A673 (cell line): ENCODE data around the gene CYP17A1.

Experiments
- EZH2 ChIP-seq: fragments of 200-600 bp; sonication (generic); IDR thresholded peaks from 2 replicates; pipeline ENCODE4 v1.6.1; 2017; ENCODE audit warnings: borderline replicate concordance, low read depth, mild to moderate bottlenecking, mixed read lengths, antibody characterized with exemption, low read length; ENCODE audit not compliant: poor library complexity, severe bottlenecking
- TF ChIP-seq, protein P1 (sequence below): fragments of 300-800, 200-600 bp; sonication (generic); conservative IDR thresholded peaks from 2 replicates; pipeline ENCODE4 v1.5.1; 2017; ENCODE audit warnings: low read depth, mild to moderate bottlenecking, antibody characterized with exemption, low read length, moderate library complexity, mixed read lengths

DNA sequence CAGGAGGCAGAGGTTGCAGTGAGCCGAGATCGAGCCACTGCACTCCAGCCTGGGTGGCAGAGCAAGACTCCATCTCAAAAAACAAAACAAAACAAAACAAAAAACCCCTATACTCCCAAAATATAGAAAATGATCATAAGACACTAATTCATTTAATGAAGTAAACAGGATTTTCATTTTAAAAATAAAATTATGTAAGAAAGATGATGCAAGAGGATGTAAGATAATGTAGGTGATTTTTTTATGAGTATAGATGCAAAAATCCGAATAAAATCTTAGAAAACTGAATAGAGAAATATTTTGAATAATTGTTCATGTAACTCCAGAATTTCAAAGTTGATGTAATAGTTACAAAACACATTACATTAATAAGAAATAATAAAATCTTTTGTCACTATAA lies 28.4 kb upstream of the CYP17A1 start:
- TF ChIP-seq, protein P1, sequence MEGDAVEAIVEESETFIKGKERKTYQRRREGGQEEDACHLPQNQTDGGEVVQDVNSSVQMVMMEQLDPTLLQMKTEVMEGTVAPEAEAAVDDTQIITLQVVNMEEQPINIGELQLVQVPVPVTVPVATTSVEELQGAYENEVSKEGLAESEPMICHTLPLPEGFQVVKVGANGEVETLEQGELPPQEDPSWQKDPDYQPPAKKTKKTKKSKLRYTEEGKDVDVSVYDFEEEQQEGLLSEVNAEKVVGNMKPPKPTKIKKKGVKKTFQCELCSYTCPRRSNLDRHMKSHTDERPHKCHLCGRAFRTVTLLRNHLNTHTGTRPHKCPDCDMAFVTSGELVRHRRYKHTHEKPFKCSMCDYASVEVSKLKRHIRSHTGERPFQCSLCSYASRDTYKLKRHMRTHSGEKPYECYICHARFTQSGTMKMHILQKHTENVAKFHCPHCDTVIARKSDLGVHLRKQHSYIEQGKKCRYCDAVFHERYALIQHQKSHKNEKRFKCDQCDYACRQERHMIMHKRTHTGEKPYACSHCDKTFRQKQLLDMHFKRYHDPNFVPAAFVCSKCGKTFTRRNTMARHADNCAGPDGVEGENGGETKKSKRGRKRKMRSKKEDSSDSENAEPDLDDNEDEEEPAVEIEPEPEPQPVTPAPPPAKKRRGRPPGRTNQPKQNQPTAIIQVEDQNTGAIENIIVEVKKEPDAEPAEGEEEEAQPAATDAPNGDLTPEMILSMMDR, result no peak
- no peak for TF ChIP-seq EZH2
